ENCODE data around the gene RNF26.

Gene RNF26

DNA sequence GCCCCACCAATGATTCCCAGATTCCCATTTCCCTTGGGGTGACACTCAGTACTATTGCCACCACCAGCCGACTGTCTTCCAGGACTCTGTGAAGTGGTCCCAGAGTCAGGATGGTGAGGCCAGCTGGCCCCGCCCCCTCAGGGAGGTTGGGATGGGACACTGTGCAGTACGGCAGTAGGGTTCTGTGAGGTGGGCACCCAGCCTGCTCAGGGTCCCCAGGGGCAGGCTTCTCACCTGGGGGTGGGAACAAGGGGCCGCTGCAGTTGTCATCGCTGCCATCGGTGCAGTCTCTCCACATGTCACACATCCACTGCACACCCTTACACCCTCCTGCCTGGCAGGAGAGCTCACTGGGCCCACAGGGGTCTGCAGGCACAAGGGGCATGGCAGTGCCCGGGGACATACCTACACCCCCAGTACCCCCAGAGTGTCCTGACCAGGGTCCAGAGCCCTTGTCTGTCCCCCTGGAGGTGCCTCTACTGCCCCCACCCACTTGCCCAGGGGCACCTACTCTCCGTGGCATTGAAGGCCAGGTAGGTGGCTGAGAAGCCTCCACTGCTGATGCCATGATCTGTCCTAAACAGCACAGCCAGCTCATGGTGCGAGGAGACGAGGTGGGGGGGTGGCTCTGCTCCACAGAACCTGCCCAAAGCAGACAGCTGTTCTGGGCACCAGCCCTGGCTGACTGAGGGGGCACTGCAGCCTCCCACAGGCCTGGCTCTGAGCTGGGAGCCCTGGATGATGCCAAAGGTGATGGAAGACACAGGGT is 8.2 kb downstream of the RNF26 start:
- no peak overlapping the region for H3K27ac ChIP-seq
- TF ChIP-seq ZFX (IDR thresholded peaks at IDR 0.05; ENCODE audit: borderline replicate concordance), result no peak
- TF ChIP-seq CTCF (IDR thresholded peaks at IDR 0.05), result no peak

DNA sequence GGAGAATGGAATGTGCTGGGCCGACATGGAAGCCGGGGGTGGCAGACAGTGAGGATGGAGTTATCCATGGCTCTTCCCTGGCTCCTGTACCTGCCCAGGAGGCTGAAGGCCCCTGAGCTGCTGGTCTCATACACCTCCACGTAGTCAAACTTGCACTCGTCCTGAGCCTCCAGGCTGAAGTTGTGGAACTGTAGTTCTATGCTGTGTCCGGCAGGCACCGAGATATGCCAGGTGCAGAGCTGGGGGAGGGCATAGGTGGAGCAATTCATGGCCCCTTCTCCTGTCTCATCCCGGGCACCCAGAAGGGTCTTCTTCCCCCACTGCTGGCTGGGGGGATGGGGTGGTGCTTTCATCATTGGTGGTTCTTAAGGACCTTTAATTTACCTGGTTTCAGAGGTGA is 9.4 kb downstream of the RNF26 start:
- no peak overlapping the region for H3K27ac ChIP-seq
- TF ChIP-seq ZFX (IDR thresholded peaks at IDR 0.05; ENCODE audit: borderline replicate concordance) (no peak), CTCF (IDR thresholded peaks at IDR 0.05) (no peak)

- no peak overlapping the region for H3K27ac ChIP-seq
- TF ChIP-seq ZFX (IDR thresholded peaks at IDR 0.05; ENCODE audit: borderline replicate concordance) (no peak), CTCF (IDR thresholded peaks at IDR 0.05) (no peak)
Measured at GRCh38 chr11:119344291-119345010, 10.1 kb downstream of the RNF26 start.

GRCh38 chr11:119345685-119346084 is 11.4 kb downstream of the RNF26 start:
- TF ChIP-seq CTCF (IDR thresholded peaks at IDR 0.05) (no peak), ZFX (IDR thresholded peaks at IDR 0.05; ENCODE audit: borderline replicate concordance) (no peak)
- H3K27ac ChIP-seq, result no peak overlapping the region

DNA sequence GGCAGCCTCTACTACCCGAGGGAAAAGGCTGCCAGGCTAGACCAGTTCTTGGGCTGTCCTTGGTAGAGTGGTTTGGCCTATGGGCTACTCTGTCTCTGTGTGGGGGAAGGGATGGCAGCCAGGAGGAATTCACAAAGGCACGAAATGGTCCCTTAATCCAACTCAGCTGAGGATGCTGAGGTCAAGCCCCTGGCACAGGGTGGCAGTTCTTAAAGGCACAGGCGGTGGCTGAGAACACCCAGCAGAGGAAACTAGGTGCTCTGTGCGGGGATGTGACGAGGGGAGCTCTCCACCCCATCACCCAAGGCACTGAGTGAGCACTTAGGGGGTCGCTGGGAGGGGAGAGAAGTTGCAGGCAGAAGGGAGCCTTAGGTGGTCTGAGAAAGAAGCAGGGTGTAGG is 12.3 kb downstream of the RNF26 start, which contains the start of gene MFRP:
TSS of gene MFRP (minus strand) at position 101 of the 400 bp plus-strand sequence. CDS start 192 bp downstream, outside the sequence.
- TF ChIP-seq CTCF (IDR thresholded peaks at IDR 0.05) (no peak), ZFX (IDR thresholded peaks at IDR 0.05; ENCODE audit: borderline replicate concordance) (no peak)
- no peak within 1 kb of the TSS for H3K27ac ChIP-seq

GRCh38 chr11:119347242-119347641 is 12.9 kb downstream of the RNF26 start:
- H3K27ac ChIP-seq, result no peak overlapping the region
- TF ChIP-seq CTCF (IDR thresholded peaks at IDR 0.05) (no peak), ZFX (IDR thresholded peaks at IDR 0.05; ENCODE audit: borderline replicate concordance) (no peak)
